Endothelial cell of umbilical vein (primary cell): Measurements from ENCODE around the gene GNA12. TPM values are rescaled to one million over a fixed set of nuclear protein-coding genes. Genes with fewer than 3 reads are reported as not detected.

ENCODE experiments used
- BruUV-seq: library from RNA; stranded (reverse); fragments of 400-500 nt; replicated peaks from 2 replicates; lab custom pipeline; 2021; lab: Mats Ljungman, UMichigan
- CTCF ChIA-PET: fragments of 300-600, 350-600 bp; sonication (Branson Sonifier 250); formaldehyde crosslinking; loops from one replicate; lab custom pipeline; 2021; ENCODE audit warnings: antibody characterized with exemption, inconsistent platforms; lab: Charles Lee
- POLR2A ChIA-PET: fragments of 300-600, 350-600 bp; sonication (Branson Sonifier 250); formaldehyde crosslinking; loops from one replicate; lab custom pipeline; 2021; ENCODE audit warnings: antibody characterized with exemption, inconsistent platforms; lab: Charles Lee
- DNase-seq: peaks from one replicate; pipeline ENCODE4 v3.0.0-alpha.2; 2011; ENCODE audit warnings: low read depth, low spot score
- FAIRE-seq: peaks from 2 replicates; lab custom pipeline; 2011; peaks lifted over from hg19 to GRCh38; lab: Jason Lieb, UNC
- H2AFZ ChIP-seq: 2 replicates; pipeline ENCODE4 v1.6.0; 2012; ENCODE audit warnings: low read depth, low read length, control low read depth, inconsistent platforms
- H3K27ac ChIP-seq: 2 replicates; pipeline ENCODE4 v1.5.1; 2011; ENCODE audit warnings: low read depth, mild to moderate bottlenecking, control low read depth, low read length, moderate library complexity; ENCODE audit not compliant: insufficient read depth
- H3K27me3 ChIP-seq, 2 experiments: 2 replicates each; pipeline versions ENCODE4 v1.6.0 to v1.6.1; 2011; ENCODE audit warnings: low read length in 2 of 2, mixed read lengths in 1 of 2; ENCODE audit not compliant: control insufficient read depth in 2 of 2, insufficient read depth in 2 of 2
- H3K36me3 ChIP-seq, 2 experiments: 2 replicates in 1 of 2; 3 replicates in 1 of 2; pipeline ENCODE4 v1.5.1; 2011; ENCODE audit warnings: low read length in 2 of 2, mild to moderate bottlenecking in 1 of 2, moderate library complexity in 1 of 2; ENCODE audit not compliant: control insufficient read depth in 2 of 2, insufficient read depth in 2 of 2; ENCODE audit errors: extremely low read depth in 1 of 2
- H3K4me1 ChIP-seq: 3 replicates; pipeline ENCODE4 v1.5.1; 2011; ENCODE audit warnings: mild to moderate bottlenecking, low read length; ENCODE audit not compliant: control insufficient read depth, insufficient read depth; ENCODE audit errors: extremely low read depth
- H3K4me2 ChIP-seq: 2 replicates; pipeline ENCODE4 v1.6.1; 2011; ENCODE audit warnings: low read length, control low read depth, mixed read lengths; ENCODE audit not compliant: insufficient read depth
- H3K4me3 ChIP-seq, 3 experiments: fragments of 200-600 bp in 1 of 3; sonication (generic), shearing (Covaris generic) in 1 of 3; replicated peaks in 1 of 3; 2 replicates each; pipeline ENCODE4 v1.5.1; 2011 to 2016; ENCODE audit warnings: control low read depth in 3 of 3, low read length in 3 of 3, mild to moderate bottlenecking in 2 of 3, inconsistent platforms in 1 of 3, low read depth in 1 of 3, moderate library complexity in 1 of 3; ENCODE audit not compliant: insufficient read depth in 1 of 3
- H3K79me2 ChIP-seq: 2 replicates; pipeline ENCODE4 v1.6.0; 2012; ENCODE audit warnings: low read length, inconsistent platforms; ENCODE audit not compliant: control insufficient read depth, insufficient read depth
- H3K9ac ChIP-seq: replicated peaks from 2 replicates; pipeline ENCODE3; 2011; ENCODE audit warnings: low read length, control low read depth; ENCODE audit not compliant: insufficient read depth; ENCODE audit errors: extremely low read depth
- H3K9me1 ChIP-seq: replicated peaks from 3 replicates; pipeline ENCODE4 v1.6.0; 2011; ENCODE audit warnings: mild to moderate bottlenecking, low read length; ENCODE audit not compliant: control insufficient read depth, insufficient read depth; ENCODE audit errors: extremely low read depth
- H3K9me3 ChIP-seq: replicated peaks from 2 replicates; pipeline ENCODE4 v1.5.1; 2012; ENCODE audit warnings: low read length, inconsistent platforms; ENCODE audit not compliant: control insufficient read depth, insufficient read depth
- H4K20me1 ChIP-seq: replicated peaks from 2 replicates; pipeline ENCODE3; 2011; ENCODE audit warnings: mild to moderate bottlenecking, low read length; ENCODE audit not compliant: control insufficient read depth, insufficient read depth; ENCODE audit errors: extremely low read depth
- GATA2 ChIP-seq: IDR thresholded peaks from 2 replicates; pipeline ENCODE4 v1.7.0; 2011; ENCODE audit warnings: low read depth, mild to moderate bottlenecking, moderate library complexity, mixed read lengths, low read length; ENCODE audit not compliant: insufficient read length, insufficient read depth
- POLR2AphosphoS5 ChIP-seq: IDR thresholded peaks from 2 replicates; pipeline ENCODE4 v1.6.1; 2012; ENCODE audit warnings: low read depth, mild to moderate bottlenecking, control low read depth, low read length, moderate library complexity; ENCODE audit not compliant: insufficient read depth
- dilution Hi-C: fragments of 300-500 bp; cut with MboI; formaldehyde crosslinking; loops from one replicate; pipeline ENCODE4 v1.15.0; 2019; ENCODE audit warnings: low sequenced_read_pairs; ENCODE audit not compliant: extremely low pct_ligation_motif_present
- intact Hi-C: fragments of 100-400 bp; cut with micrococcal nuclease; formaldehyde crosslinking; loops from one replicate; pipeline ENCODE4 v1.10.0; 2022
- polyA plus RNA-seq, 4 experiments: library from polyadenylated mRNA; depleted of rRNA in 3 of 4; stranded (reverse) in 3 of 4; unstranded in 1 of 4; fragments of >200 nt; gene quantifications; 2 replicates each; pipeline versions ENCODE4 v1.2.1 to v1.2.3, GENCODE V29; 2011 to 2012; ENCODE audit warnings: missing spikeins in 1 of 4
- total RNA-seq: library from RNA; stranded (reverse); gene quantifications from 2 replicates; pipeline ENCODE4 v1.2.3, GENCODE V29; 2021
- TF ChIP-seq, protein P1 (sequence below), 2 donors: IDR thresholded peaks; 1 replicate in 1 of 2; 2 replicates in 1 of 2; pipeline ENCODE4 v1.5.1; 2011; ENCODE audit warnings: low read length in 2 of 2, mild to moderate bottlenecking in 2 of 2, moderate library complexity in 2 of 2, control low read depth in 1 of 2, inconsistent platforms in 1 of 2, low read depth in 1 of 2; ENCODE audit not compliant: insufficient read depth in 1 of 2; ENCODE audit errors: extremely low read depth in 1 of 2
- TF ChIP-seq, protein P2 (sequence below): IDR thresholded peaks from 2 replicates; pipeline ENCODE4 v1.6.1; 2011; ENCODE audit not compliant: insufficient read depth, insufficient read length

The GNA12 gene
- total and polyA plus RNA-seq, 2 donors (not counting 3 experiments of a cell fraction or from before 2014, with no cell fraction given): 63.0 to 75.1 TPM

DNA sequence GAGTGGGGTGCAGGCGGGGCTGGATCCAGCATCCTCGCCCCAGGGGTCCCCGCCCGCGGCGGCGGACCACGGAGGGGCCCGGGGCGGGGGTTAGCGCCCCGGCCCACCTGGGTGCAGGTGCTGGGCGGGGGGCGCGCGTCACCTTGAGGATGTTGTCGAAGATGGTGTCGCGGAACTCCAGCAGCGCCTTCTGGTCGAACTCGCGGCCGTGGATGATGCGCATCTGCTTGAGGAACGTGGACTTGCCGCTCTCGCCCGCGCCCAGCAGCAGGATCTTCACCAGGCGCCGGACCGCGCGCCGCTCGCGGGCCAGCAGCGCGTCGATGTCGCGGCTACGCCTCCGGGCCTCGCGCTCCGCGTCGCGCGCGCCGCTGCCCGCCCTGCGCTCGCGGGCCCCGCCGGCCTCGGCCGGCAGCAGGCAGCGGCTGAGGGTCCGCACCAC lies 376 bp downstream of the GNA12 start:
- no peaks in the 10 kb centered on the region for H3K9me1 ChIP-seq
- peaks cover 45% of the 10 kb centered on the region for H3K79me2 ChIP-seq
- no peak overlapping the region for H3K27ac ChIP-seq
- peak overlapping the region; percentile 27 for H2AFZ ChIP-seq
- BruUV-seq: no TSS peak
- H3K4me3 ChIP-seq: peak overlapping the region; percentile 57 to 89 (median 61)
- FAIRE-seq (no peak), DNase-seq (no peak)
- ChIA-PET POLR2A (no interaction called here), CTCF (interaction anchor here (1.1 kb wide), 1 partner anchor 23 kb away, joined by 3 read pairs; no protein-coding TSS in a partner anchor)
- intact Hi-C loops (loop anchor here (1.0 to 2.0 kb wide), 3 partner anchors 20 to 109 kb away; no protein-coding TSS in a partner anchor), dilution Hi-C loops (no loop called here)
- no peaks in the 10 kb centered on the region for H4K20me1 ChIP-seq
- H3K4me2 ChIP-seq: peak overlapping the region; percentile 26
- H3K9me3 ChIP-seq: no peaks in the 10 kb centered on the region
- H3K27me3 ChIP-seq: no peaks in the 10 kb centered on the region
- TF ChIP-seq, protein P1, sequence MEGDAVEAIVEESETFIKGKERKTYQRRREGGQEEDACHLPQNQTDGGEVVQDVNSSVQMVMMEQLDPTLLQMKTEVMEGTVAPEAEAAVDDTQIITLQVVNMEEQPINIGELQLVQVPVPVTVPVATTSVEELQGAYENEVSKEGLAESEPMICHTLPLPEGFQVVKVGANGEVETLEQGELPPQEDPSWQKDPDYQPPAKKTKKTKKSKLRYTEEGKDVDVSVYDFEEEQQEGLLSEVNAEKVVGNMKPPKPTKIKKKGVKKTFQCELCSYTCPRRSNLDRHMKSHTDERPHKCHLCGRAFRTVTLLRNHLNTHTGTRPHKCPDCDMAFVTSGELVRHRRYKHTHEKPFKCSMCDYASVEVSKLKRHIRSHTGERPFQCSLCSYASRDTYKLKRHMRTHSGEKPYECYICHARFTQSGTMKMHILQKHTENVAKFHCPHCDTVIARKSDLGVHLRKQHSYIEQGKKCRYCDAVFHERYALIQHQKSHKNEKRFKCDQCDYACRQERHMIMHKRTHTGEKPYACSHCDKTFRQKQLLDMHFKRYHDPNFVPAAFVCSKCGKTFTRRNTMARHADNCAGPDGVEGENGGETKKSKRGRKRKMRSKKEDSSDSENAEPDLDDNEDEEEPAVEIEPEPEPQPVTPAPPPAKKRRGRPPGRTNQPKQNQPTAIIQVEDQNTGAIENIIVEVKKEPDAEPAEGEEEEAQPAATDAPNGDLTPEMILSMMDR (IDR thresholded peaks at IDR 0.05; ENCODE audit: extremely low read depth in 1 of 2, insufficient read depth in 1 of 2, low read depth in 1 of 2, low read length in 2 of 2): no peak
- TF ChIP-seq, protein P2, sequence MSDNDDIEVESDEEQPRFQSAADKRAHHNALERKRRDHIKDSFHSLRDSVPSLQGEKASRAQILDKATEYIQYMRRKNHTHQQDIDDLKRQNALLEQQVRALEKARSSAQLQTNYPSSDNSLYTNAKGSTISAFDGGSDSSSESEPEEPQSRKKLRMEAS: no peak
- TF ChIP-seq POLR2AphosphoS5 (peak; percentile 12), GATA2 (no peak)
- peak overlapping the region; percentile 51 for H3K9ac ChIP-seq
- no peaks in the 10 kb centered on the region for H3K36me3 ChIP-seq
- peaks cover 2% of the 10 kb centered on the region for H3K4me1 ChIP-seq
